IMR-90 (cell line): Measurements from ENCODE around the gene RSF1. TPM values are rescaled to one million over a fixed set of nuclear protein-coding genes. Genes with fewer than 3 reads are reported as not detected.
A peak's percentile ranks its signal among the peaks of the same experiment; 100 is the strongest.

Source experiments
- ATAC-seq: fragments of 200-7000 bp; cut with Tn5 transposase; 2 replicates; pipeline ENCODE4 v1.9.1; 2020; ENCODE audit warnings: low read depth, mild to moderate bottlenecking, moderate library complexity
- BruUV-seq: library from RNA; stranded (reverse); fragments of 400-500 nt; replicated peaks from 2 replicates; lab custom pipeline; 2021; lab: Mats Ljungman, UMichigan
- CTCF ChIA-PET: fragments of 300-600 bp; formaldehyde crosslinking; extraction: SDS; loops from one replicate; lab custom pipeline; 2021; ENCODE audit warnings: antibody characterized with exemption; lab: Yijun Ruan, JAX
- POLR2A ChIA-PET: fragments of 300-600 bp; sonication (Branson Sonifier 250); formaldehyde crosslinking; loops from one replicate; lab custom pipeline; 2022; ENCODE audit warnings: antibody characterized with exemption; ENCODE audit not compliant: unreplicated experiment; lab: Charles Lee
- DNase-seq: peaks from one replicate; pipeline ENCODE4 v3.0.0; 2013
- H2AFZ ChIP-seq: replicated peaks from 2 replicates; pipeline ENCODE3; 2013; ENCODE audit warnings: low read length, mild to moderate bottlenecking; ENCODE audit not compliant: poor library complexity
- H2AK5ac ChIP-seq: 2 replicates; pipeline ENCODE4 v1.6.1; 2013; ENCODE audit warnings: low read depth, low read length, inconsistent platforms
- H2AK9ac ChIP-seq: replicated peaks from 2 replicates; pipeline ENCODE3; 2013; ENCODE audit warnings: mild to moderate bottlenecking, low read depth, low read length, moderate library complexity; ENCODE audit not compliant: poor library complexity
- H2BK120ac ChIP-seq: 2 replicates; pipeline ENCODE4 v1.6.1; 2013; ENCODE audit warnings: low read depth, low read length, inconsistent platforms
- H2BK15ac ChIP-seq: 3 replicates; pipeline ENCODE4 v1.6.1; 2013; ENCODE audit warnings: low read depth, low read length, inconsistent platforms
- H2BK20ac ChIP-seq: 2 replicates; pipeline ENCODE4 v1.6.1; 2013; ENCODE audit warnings: low read depth, mild to moderate bottlenecking, inconsistent platforms, low read length, moderate library complexity
- H2BK5ac ChIP-seq: 2 replicates; pipeline ENCODE4 v1.6.1; 2013; ENCODE audit warnings: mild to moderate bottlenecking, low read depth, low read length, inconsistent platforms; ENCODE audit not compliant: poor library complexity, severe bottlenecking
- H3K14ac ChIP-seq: replicated peaks from 2 replicates; pipeline ENCODE4 v1.6.1; 2013; ENCODE audit warnings: low read depth, low read length, inconsistent platforms
- H3K18ac ChIP-seq: 2 replicates; pipeline ENCODE4 v1.6.1; 2013; ENCODE audit warnings: low read depth, low read length, control low read depth
- H3K23ac ChIP-seq: 2 replicates; pipeline ENCODE4 v1.6.1; 2013; ENCODE audit warnings: low read depth, low read length, inconsistent platforms
- H3K27ac ChIP-seq: 2 replicates; pipeline ENCODE4 v1.5.1; 2013; ENCODE audit warnings: mild to moderate bottlenecking, control low read depth, low read length; ENCODE audit not compliant: insufficient read depth
- H3K27me3 ChIP-seq: 2 replicates; pipeline ENCODE4 v1.6.1; 2013; ENCODE audit warnings: low read length; ENCODE audit not compliant: control insufficient read depth, insufficient read depth
- H3K36me3 ChIP-seq: 2 replicates; pipeline ENCODE4 v1.6.1; 2013; ENCODE audit warnings: low read length, mixed read lengths; ENCODE audit not compliant: control insufficient read depth, insufficient read depth
- H3K4ac ChIP-seq: 2 replicates; pipeline ENCODE4 v1.6.1; 2013; ENCODE audit warnings: low read depth, low read length, inconsistent platforms
- H3K4me1 ChIP-seq: 2 replicates; pipeline ENCODE4 v1.6.1; 2013; ENCODE audit warnings: low read length, mixed read lengths; ENCODE audit not compliant: control insufficient read depth, insufficient read depth
- H3K4me2 ChIP-seq: 2 replicates; pipeline ENCODE4 v1.6.1; 2013; ENCODE audit warnings: low read depth, mild to moderate bottlenecking, control low read depth, low read length, moderate library complexity
- H3K4me3 ChIP-seq: 2 replicates; pipeline ENCODE4 v1.5.1; 2013; ENCODE audit warnings: low read depth, mild to moderate bottlenecking, control low read depth, low read length, moderate library complexity; ENCODE audit not compliant: insufficient read depth
- H3K56ac ChIP-seq: 2 replicates; pipeline ENCODE4 v1.6.1; 2013; ENCODE audit warnings: low read length, inconsistent platforms; ENCODE audit not compliant: insufficient read depth; ENCODE audit errors: extremely low read depth
- H3K79me1 ChIP-seq, 2 experiments: 2 replicates each; pipeline ENCODE4 v1.6.1; 2013; ENCODE audit warnings: low read length in 2 of 2, inconsistent platforms in 1 of 2, low read depth in 1 of 2
- H3K9ac ChIP-seq: 2 replicates; pipeline ENCODE4 v1.6.1; 2013; ENCODE audit warnings: low read depth, low read length, control low read depth
- H3K9me1 ChIP-seq: 2 replicates; pipeline ENCODE4 v1.6.1; 2013; ENCODE audit warnings: low read length, inconsistent platforms; ENCODE audit not compliant: insufficient read depth
- H3K9me3 ChIP-seq: 2 replicates; pipeline ENCODE4 v1.6.1; 2013; ENCODE audit warnings: low read length; ENCODE audit not compliant: control insufficient read depth, insufficient read depth
- H4K20me1 ChIP-seq: 2 replicates; pipeline ENCODE4 v1.6.1; 2013; ENCODE audit warnings: low read length, inconsistent platforms; ENCODE audit not compliant: insufficient read depth
- H4K5ac ChIP-seq: 2 replicates; pipeline ENCODE4 v1.6.1; 2013; ENCODE audit warnings: mild to moderate bottlenecking, low read depth, low read length, control low read depth
- H4K8ac ChIP-seq, 2 experiments: 2 replicates each; pipeline ENCODE4 v1.6.1; 2013; ENCODE audit warnings: low read depth in 2 of 2, low read length in 2 of 2, control low read depth in 1 of 2, inconsistent platforms in 1 of 2
- H4K91ac ChIP-seq: 2 replicates; pipeline ENCODE4 v1.6.1; 2013; ENCODE audit warnings: low read depth, low read length, inconsistent platforms; ENCODE audit not compliant: insufficient read depth
- BHLHE40 ChIP-seq: fragments of 150-350 bp; IDR thresholded peaks from 2 replicates; pipeline ENCODE4 v1.6.1; 2016; ENCODE audit warnings: mild to moderate bottlenecking, low read depth, low read length
- CEBPB ChIP-seq: IDR thresholded peaks from 2 replicates; pipeline ENCODE4 v1.6.1; 2012; ENCODE audit warnings: low read depth, low read length, improper control_type of control experiment
- CHD1 ChIP-seq: IDR thresholded peaks from 2 replicates; pipeline ENCODE4 v1.6.1; 2012; ENCODE audit warnings: low read depth, low read length, improper control_type of control experiment
- CTCF ChIP-seq: conservative IDR thresholded peaks from 2 replicates; pipeline ENCODE4 v1.5.1; 2012; ENCODE audit warnings: mild to moderate bottlenecking, low read depth, low read length, improper control_type of control experiment
- ELK1 ChIP-seq: fragments of 150-350 bp; IDR thresholded peaks from 2 replicates; pipeline ENCODE4 v1.6.1; 2016; ENCODE audit warnings: low read depth, mild to moderate bottlenecking, low read length, moderate library complexity, borderline replicate concordance
- FOS ChIP-seq: fragments of 150-350 bp; IDR thresholded peaks from 2 replicates; pipeline ENCODE4 v1.6.1; 2016; ENCODE audit warnings: low read depth, low read length
- MAFK ChIP-seq: IDR thresholded peaks from 2 replicates; pipeline ENCODE4 v1.6.1; 2012; ENCODE audit warnings: low read depth, low read length, improper control_type of control experiment
- MAZ ChIP-seq: IDR thresholded peaks from 2 replicates; pipeline ENCODE4 v1.6.1; 2012; ENCODE audit warnings: low read depth, mild to moderate bottlenecking, low read length, improper control_type of control experiment, moderate library complexity, borderline replicate concordance
- MXI1 ChIP-seq: IDR thresholded peaks from 2 replicates; pipeline ENCODE4 v1.6.1; 2012; ENCODE audit warnings: low read depth, mild to moderate bottlenecking, low read length, moderate library complexity, borderline replicate concordance
- NFE2L2 ChIP-seq: fragments of 150-350 bp; IDR thresholded peaks from 2 replicates; pipeline ENCODE4 v1.6.1; 2016; ENCODE audit warnings: low read depth, mild to moderate bottlenecking, low read length
- POLR2A ChIP-seq: IDR thresholded peaks from 2 replicates; pipeline ENCODE4 v1.6.1; 2012; ENCODE audit warnings: mild to moderate bottlenecking, low read depth, low read length
- RAD21 ChIP-seq: IDR thresholded peaks from 2 replicates; pipeline ENCODE4 v1.6.1; 2012; ENCODE audit warnings: low read length, improper control_type of control experiment
- RCOR1 ChIP-seq: IDR thresholded peaks from 2 replicates; pipeline ENCODE4 v1.6.1; 2012; ENCODE audit warnings: mild to moderate bottlenecking, low read length, improper control_type of control experiment; ENCODE audit not compliant: insufficient replicate concordance
- RFX5 ChIP-seq: IDR thresholded peaks from 2 replicates; pipeline ENCODE4 v1.8.0; 2012; ENCODE audit warnings: low read depth, mild to moderate bottlenecking, low read length, moderate library complexity
- SMC3 ChIP-seq: fragments of 150-350 bp; IDR thresholded peaks from 2 replicates; pipeline ENCODE4 v1.6.1; 2016; ENCODE audit warnings: low read depth, mild to moderate bottlenecking, antibody characterized with exemption, low read length, moderate library complexity
- USF2 ChIP-seq: fragments of 150-350 bp; IDR thresholded peaks from 2 replicates; pipeline ENCODE4 v1.6.1; 2017; ENCODE audit warnings: mild to moderate bottlenecking, antibody characterized with exemption, low read length, low read depth
- WGBS, 2 experiments: methylation state at CpG; one replicate each; pipeline versions ENCODE4 v1.1.5 to v1.1.7; 2013; ENCODE audit warnings: missing lambda C conversion rate in 2 of 2; ENCODE audit not compliant: insufficient read length in 1 of 2; ENCODE audit errors: extremely low coverage in 2 of 2; 5-methylcytosine and 5-hydroxymethylcytosine counted together
- dilution Hi-C: fragments of 300-500 bp; cut with HindIII; formaldehyde crosslinking; loops from one replicate; pipeline ENCODE4 v1.14.3; 2018; ENCODE audit warnings: low sequenced_read_pairs; ENCODE audit not compliant: unreplicated experiment
- in situ Hi-C: fragments of 300-500 bp; cut with MboI; formaldehyde crosslinking; loops from 3 replicates; pipeline ENCODE4 v1.14.3; 2019; ENCODE audit warnings: low sequenced_read_pairs, inconsistent platforms, mixed read lengths
- intact Hi-C: fragments of 100-400 bp; cut with micrococcal nuclease; formaldehyde crosslinking; loops from 2 replicates; pipeline ENCODE4 v1.10.0; 2022
- polyA plus RNA-seq, 3 experiments: library from polyadenylated mRNA; depleted of rRNA; stranded (reverse); fragments of >200 nt; gene quantifications; 2 replicates each; pipeline ENCODE4 v1.2.3, GENCODE V29; 2012; ENCODE audit warnings: low replicate concordance in 1 of 3
- total RNA-seq: library from RNA; depleted of rRNA; stranded (reverse); fragments of >200 nt; gene quantifications from 2 replicates; pipeline ENCODE4 v1.2.3, GENCODE V29; 2012

The RSF1 gene
- total and polyA plus RNA-seq, 2 of the 4 experiments (the other 2 are of a cell fraction) = 13.9 to 18.5 TPM

- peaks cover 8% of the 10 kb centered on the region for H3K4me1 ChIP-seq
- DNase-seq (peak; percentile 36), ATAC-seq (peak; percentile 46)
- H4K20me1 ChIP-seq = peaks cover 31% of the 10 kb centered on the region
- H3K36me3 ChIP-seq = peaks cover 2% of the 10 kb centered on the region; the same call in 1 of the 2 replicates
- H4K91ac ChIP-seq = no peak overlapping the region
- H2BK20ac ChIP-seq = no peak overlapping the region
- no peak overlapping the region for H4K8ac ChIP-seq
- ChIA-PET POLR2A (no interaction called here), CTCF (interaction anchor here (0.6 kb wide), 1 partner anchor 509 kb away, joined by 3 read pairs; no protein-coding TSS in a partner anchor)
- TF ChIP-seq CTCF (no peak), RCOR1 (no peak), ELK1 (no peak), RAD21 (no peak), USF2 (no peak), RFX5 (no peak), NFE2L2 (no peak), BHLHE40 (no peak), CEBPB (no peak), MAZ (no peak), POLR2A (no peak), MAFK (no peak), FOS (no peak), MXI1 (no peak), SMC3 (no peak), CHD1 (no peak)
- H3K27me3 ChIP-seq = no peaks in the 10 kb centered on the region
- no peak overlapping the region for H3K9ac ChIP-seq
- H3K56ac ChIP-seq = no peak overlapping the region
- H3K14ac ChIP-seq = no peak overlapping the region
- BruUV-seq = no TSS peak
- peaks cover 28 to 50% of the 10 kb centered on the region in 2 experiments for H3K79me1 ChIP-seq
- dilution Hi-C loops = no loop called here
- in situ Hi-C loops = no loop called here
- no CpG with 5 or more reads among the region's 3 CpGs for WGBS, 2 experiments
- no peak overlapping the region for H3K27ac ChIP-seq
- H2BK5ac ChIP-seq = no peak overlapping the region
- no peak overlapping the region for H2AFZ ChIP-seq
- H2BK120ac ChIP-seq = no peak overlapping the region
- H3K4me3 ChIP-seq = no peak overlapping the region
- H3K9me1 ChIP-seq = peaks cover 4% of the 10 kb centered on the region; the same call in 1 of the 2 replicates
- peak overlapping the region; percentile 73; the same call in 1 of the 2 replicates for H3K4me2 ChIP-seq
- no peak overlapping the region for H3K4ac ChIP-seq
- H2BK15ac ChIP-seq = no peak overlapping the region
- no peak overlapping the region for H2AK5ac ChIP-seq
- no peak overlapping the region for H4K5ac ChIP-seq
- H3K18ac ChIP-seq = no peak overlapping the region; the same call in 1 of the 2 replicates
- intact Hi-C loops = loop anchor here (5.0 kb wide), 1 partner anchor 40 kb away; no protein-coding TSS in a partner anchor
- H2AK9ac ChIP-seq = no peak overlapping the region
- H3K23ac ChIP-seq = no peak overlapping the region
- H3K9me3 ChIP-seq = no peaks in the 10 kb centered on the region
Measured at GRCh38 chr11:77747381-77747969, 73.0 kb downstream of the RSF1 start.
